ENCODE measurements around the gene SUMF1.

SUMF1 gene

GRCh38 chr3:4466741-4467521 is at the start of gene SUMF1:
SUMF1 (minus strand) TSS chr3:4467269; CDS start chr3:4467245, 24 bp downstream.
- Histone ChIP-seq H3K9ac (ENCODE audit: low read depth, low read length) (peak within 1 kb of the TSS; percentile 87), H3K4me1 (ENCODE audit: control insufficient read depth, insufficient read depth, low read length) (peaks cover 2% of the 10 kb centered on the region), H3K36me3 (ENCODE audit: control insufficient read depth, insufficient read depth, low read length) (no peaks in the 10 kb centered on the region), H3K27me3 (ENCODE audit: control insufficient read depth, insufficient read depth, low read length) (no peaks in the 10 kb centered on the region), H3K4me3 (ENCODE audit: low read depth, low read length) (peak within 1 kb of the TSS; percentile 84), H3K9me3 (ENCODE audit: control insufficient read depth, insufficient read depth, low read length) (no peaks in the 10 kb centered on the region)

- Histone ChIP-seq H3K9me3 (ENCODE audit: control insufficient read depth, insufficient read depth, low read length) (no peaks in the 10 kb centered on the region), H3K36me3 (ENCODE audit: control insufficient read depth, insufficient read depth, low read length) (no peaks in the 10 kb centered on the region), H3K4me3 (ENCODE audit: low read depth, low read length) (no peak overlapping the region), H3K4me1 (ENCODE audit: control insufficient read depth, insufficient read depth, low read length) (peaks cover 3% of the 10 kb centered on the region), H3K27me3 (ENCODE audit: control insufficient read depth, insufficient read depth, low read length) (no peaks in the 10 kb centered on the region), H3K9ac (ENCODE audit: low read depth, low read length) (no peak overlapping the region)
These were observed 49.0 kb upstream of the SUMF1 start for GRCh38 chr3:4515916-4516579.

GRCh38 chr3:4514916-4515315 is 47.8 kb upstream of the SUMF1 start:
- Histone ChIP-seq H3K27me3 (ENCODE audit: control insufficient read depth, insufficient read depth, low read length) (no peaks in the 10 kb centered on the region), H3K4me1 (ENCODE audit: control insufficient read depth, insufficient read depth, low read length) (peaks cover 3% of the 10 kb centered on the region), H3K4me3 (ENCODE audit: low read depth, low read length) (no peak overlapping the region), H3K9ac (ENCODE audit: low read depth, low read length) (no peak overlapping the region), H3K9me3 (ENCODE audit: control insufficient read depth, insufficient read depth, low read length) (no peaks in the 10 kb centered on the region), H3K36me3 (ENCODE audit: control insufficient read depth, insufficient read depth, low read length) (no peaks in the 10 kb centered on the region)

- H3K27me3 ChIP-seq (ENCODE audit: control insufficient read depth, insufficient read depth, low read length), result no peaks in the 10 kb centered on the region
- H3K9ac ChIP-seq (ENCODE audit: low read depth, low read length), result no peak overlapping the region
- no peak overlapping the region for H3K4me3 ChIP-seq (ENCODE audit: low read depth, low read length)
- H3K9me3 ChIP-seq (ENCODE audit: control insufficient read depth, insufficient read depth, low read length), result no peaks in the 10 kb centered on the region
- no peaks in the 10 kb centered on the region for H3K36me3 ChIP-seq (ENCODE audit: control insufficient read depth, insufficient read depth, low read length)
- peaks cover 3% of the 10 kb centered on the region for H3K4me1 ChIP-seq (ENCODE audit: control insufficient read depth, insufficient read depth, low read length)
These were observed 47.3 kb upstream of the SUMF1 start for GRCh38 chr3:4514321-4514720.

GRCh38 chr3:4512895-4513616 is 46.0 kb upstream of the SUMF1 start:
- Histone ChIP-seq H3K4me3 (ENCODE audit: low read depth, low read length) (no peak overlapping the region), H3K4me1 (ENCODE audit: control insufficient read depth, insufficient read depth, low read length) (peaks cover 3% of the 10 kb centered on the region)

GRCh38 chr3:4511491-4512262 is 44.6 kb upstream of the SUMF1 start:
- Histone ChIP-seq H3K9ac (ENCODE audit: low read depth, low read length) (no peak overlapping the region), H3K27me3 (ENCODE audit: control insufficient read depth, insufficient read depth, low read length) (no peaks in the 10 kb centered on the region), H3K4me1 (ENCODE audit: control insufficient read depth, insufficient read depth, low read length) (peaks cover 9% of the 10 kb centered on the region), H3K9me3 (ENCODE audit: control insufficient read depth, insufficient read depth, low read length) (no peaks in the 10 kb centered on the region), H3K4me3 (ENCODE audit: low read depth, low read length) (no peak overlapping the region), H3K36me3 (ENCODE audit: control insufficient read depth, insufficient read depth, low read length) (no peaks in the 10 kb centered on the region)

More at GRCh38 chr3:4512895-4513616, 46.0 kb upstream of the SUMF1 start:
- H3K27me3 ChIP-seq (ENCODE audit: control insufficient read depth, insufficient read depth, low read length), result no peaks in the 10 kb centered on the region
- H3K36me3 ChIP-seq (ENCODE audit: control insufficient read depth, insufficient read depth, low read length), result no peaks in the 10 kb centered on the region
- H3K9ac ChIP-seq (ENCODE audit: low read depth, low read length), result no peak overlapping the region
- no peaks in the 10 kb centered on the region for H3K9me3 ChIP-seq (ENCODE audit: control insufficient read depth, insufficient read depth, low read length)

GRCh38 chr3:4509983-4510755 is 43.1 kb upstream of the SUMF1 start:
- Histone ChIP-seq H3K27me3 (ENCODE audit: control insufficient read depth, insufficient read depth, low read length) (no peaks in the 10 kb centered on the region), H3K4me1 (ENCODE audit: control insufficient read depth, insufficient read depth, low read length) (peaks cover 7% of the 10 kb centered on the region), H3K36me3 (ENCODE audit: control insufficient read depth, insufficient read depth, low read length) (no peaks in the 10 kb centered on the region), H3K9me3 (ENCODE audit: control insufficient read depth, insufficient read depth, low read length) (no peaks in the 10 kb centered on the region), H3K4me3 (ENCODE audit: low read depth, low read length) (no peak overlapping the region), H3K9ac (ENCODE audit: low read depth, low read length) (no peak overlapping the region)

GRCh38 chr3:4509043-4509442 is 42.0 kb upstream of the SUMF1 start:
- no peak overlapping the region for H3K4me3 ChIP-seq (ENCODE audit: low read depth, low read length)
- H3K9me3 ChIP-seq (ENCODE audit: control insufficient read depth, insufficient read depth, low read length), result no peaks in the 10 kb centered on the region
- H3K27me3 ChIP-seq (ENCODE audit: control insufficient read depth, insufficient read depth, low read length), result no peaks in the 10 kb centered on the region
- peaks cover 6% of the 10 kb centered on the region for H3K4me1 ChIP-seq (ENCODE audit: control insufficient read depth, insufficient read depth, low read length)
- H3K36me3 ChIP-seq (ENCODE audit: control insufficient read depth, insufficient read depth, low read length), result no peaks in the 10 kb centered on the region
- H3K9ac ChIP-seq (ENCODE audit: low read depth, low read length), result no peak overlapping the region

- H3K9me3 ChIP-seq (ENCODE audit: control insufficient read depth, insufficient read depth, low read length), result no peaks in the 10 kb centered on the region
- no peaks in the 10 kb centered on the region for H3K27me3 ChIP-seq (ENCODE audit: control insufficient read depth, insufficient read depth, low read length)
- H3K4me3 ChIP-seq (ENCODE audit: low read depth, low read length), result no peak overlapping the region
- no peak overlapping the region for H3K9ac ChIP-seq (ENCODE audit: low read depth, low read length)
- H3K36me3 ChIP-seq (ENCODE audit: control insufficient read depth, insufficient read depth, low read length), result no peaks in the 10 kb centered on the region
- H3K4me1 ChIP-seq (ENCODE audit: control insufficient read depth, insufficient read depth, low read length), result peaks cover 6% of the 10 kb centered on the region
These were observed 41.2 kb upstream of the SUMF1 start for GRCh38 chr3:4508048-4508981.

- Histone ChIP-seq H3K36me3 (ENCODE audit: control insufficient read depth, insufficient read depth, low read length) (no peaks in the 10 kb centered on the region), H3K4me1 (ENCODE audit: control insufficient read depth, insufficient read depth, low read length) (peaks cover 6% of the 10 kb centered on the region), H3K9me3 (ENCODE audit: control insufficient read depth, insufficient read depth, low read length) (no peaks in the 10 kb centered on the region), H3K9ac (ENCODE audit: low read depth, low read length) (no peak overlapping the region), H3K4me3 (ENCODE audit: low read depth, low read length) (no peak overlapping the region), H3K27me3 (ENCODE audit: control insufficient read depth, insufficient read depth, low read length) (no peaks in the 10 kb centered on the region)
These were observed 40.0 kb upstream of the SUMF1 start for GRCh38 chr3:4507024-4507596.

All from iPS-15b (cell line).